HG02610 (cell line): ENCODE measurements around the gene SPATA2.
"Not testable (repeated sequence)": the region's sequence is repeated elsewhere in the genome, so short reads cannot be mapped to it uniquely, and the experiment has no call there.

Experiments used
- ATAC-seq: cut with Tn5 transposase; IDR thresholded peaks from one replicate; pipeline ENCODE4 v1.9.1; 2021; ENCODE audit warnings: mild to moderate bottlenecking, moderate library complexity; ENCODE audit not compliant: unreplicated experiment

The SPATA2 gene

GRCh38 chr20:49906101-49906604 is 9.2 kb downstream of the SPATA2 start:
- ATAC-seq: no peak

GRCh38 chr20:49905415-49906091 is 9.8 kb downstream of the SPATA2 start:
- ATAC-seq: no peak

- ATAC-seq: no peak
These were observed 10.7 kb downstream of the SPATA2 start for GRCh38 chr20:49904440-49905214.

- ATAC-seq: no peak
These were observed 13.7 kb downstream of the SPATA2 start for GRCh38 chr20:49901588-49901987.

GRCh38 chr20:49899541-49900383 is 15.6 kb downstream of the SPATA2 start:
- no peak for ATAC-seq

- no peak for ATAC-seq
These were observed 19.1 kb downstream of the SPATA2 start for GRCh38 chr20:49896204-49896603.

GRCh38 chr20:49895474-49896093 is 19.7 kb downstream of the SPATA2 start:
- not testable (repeated sequence) for ATAC-seq

GRCh38 chr20:49894073-49894470 is 21.3 kb downstream of the SPATA2 start:
- ATAC-seq: no peak

- ATAC-seq: no peak
These were observed 21.9 kb downstream of the SPATA2 start for GRCh38 chr20:49893242-49894072.

GRCh38 chr20:49892817-49893216 is 22.5 kb downstream of the SPATA2 start:
- ATAC-seq: no peak

GRCh38 chr20:49892260-49892659 is 23.1 kb downstream of the SPATA2 start:
- ATAC-seq: no peak

GRCh38 chr20:49891476-49892110 is 23.7 kb downstream of the SPATA2 start:
- ATAC-seq: no peak

- ATAC-seq: no peak
These were observed 24.6 kb downstream of the SPATA2 start for GRCh38 chr20:49890471-49891361.

- ATAC-seq: no peak
These were observed 25.4 kb downstream of the SPATA2 start for GRCh38 chr20:49889935-49890333.

GRCh38 chr20:49889001-49889934 is 26.1 kb downstream of the SPATA2 start:
- no peak for ATAC-seq

GRCh38 chr20:49888212-49889000 is 26.9 kb downstream of the SPATA2 start:
- ATAC-seq: no peak
